ENCODE results near the gene ABHD17C. TPM values are rescaled to one million over a fixed set of nuclear protein-coding genes. Genes with fewer than 3 reads are reported as not detected.

ABHD17C gene
- total RNA-seq, 1 experiment from 2014 or later: 16.3 TPM

GRCh38 chr15:80667936-80668335 lies 27.2 kb upstream of the ABHD17C start:
- H3K4me1 ChIP-seq (ENCODE audit: control insufficient read depth, insufficient read depth, low read length): no peaks in the 10 kb centered on the region
- H3K36me3 ChIP-seq (ENCODE audit: control insufficient read depth, insufficient read depth, low read length): no peaks in the 10 kb centered on the region
- no peaks in the 10 kb centered on the region for H3K27me3 ChIP-seq (ENCODE audit: control insufficient read depth, insufficient read depth, low read length)
- CTCF ChIA-PET: no interaction called here
- POLR2A ChIA-PET: no interaction called here
- H3K4me3 ChIP-seq (ENCODE audit: low read depth in 2 of 2, low read length in 2 of 2): no peak overlapping the region
- in situ Hi-C loops (cut with HindIII; ENCODE audit: low pct_unique_long_range_greater_than_20kb, low sequenced_read_pairs) (no loop called here), intact Hi-C loops (cut with micrococcal nuclease; ENCODE audit: unreplicated experiment) (no loop called here)
- DNase-seq (ENCODE audit: low read depth, low spot score) (no peak), ATAC-seq (no peak)
- H3K9me3 ChIP-seq (ENCODE audit: control insufficient read depth, insufficient read depth, low read depth, low read length): no peaks in the 10 kb centered on the region
- no peak overlapping the region for H3K27ac ChIP-seq (ENCODE audit: low read length)
- no TSS peak for BruUV-seq (replicated peaks)
- no peak for TF ChIP-seq REST (IDR thresholded peaks at IDR 0.05; ENCODE audit: insufficient read depth in 1 of 2, low read depth in 2 of 2, low read length in 1 of 2)
- TF ChIP-seq SIN3A (IDR thresholded peaks at IDR 0.05; ENCODE audit: borderline replicate concordance, insufficient read depth, low read depth, low read length): no peak
- TF ChIP-seq TCF7L2 (IDR thresholded peaks at IDR 0.05; ENCODE audit: low read depth, low read length): no peak
- no peak for TF ChIP-seq CTCF (IDR thresholded peaks at IDR 0.05)

- Histone ChIP-seq H3K4me1 (ENCODE audit: control insufficient read depth, insufficient read depth, low read length) (no peaks in the 10 kb centered on the region), H3K4me3 (ENCODE audit: low read depth in 2 of 2, low read length in 2 of 2) (no peak overlapping the region), H3K27me3 (ENCODE audit: control insufficient read depth, insufficient read depth, low read length) (no peaks in the 10 kb centered on the region), H3K36me3 (ENCODE audit: control insufficient read depth, insufficient read depth, low read length) (no peaks in the 10 kb centered on the region), H3K9me3 (ENCODE audit: control insufficient read depth, insufficient read depth, low read depth, low read length) (no peaks in the 10 kb centered on the region), H3K27ac (ENCODE audit: low read length) (no peak overlapping the region)
- DNase-seq (ENCODE audit: low read depth, low spot score): no peak
- ChIA-PET POLR2A (no interaction called here), CTCF (no interaction called here)
- in situ Hi-C loops (cut with HindIII; ENCODE audit: low pct_unique_long_range_greater_than_20kb, low sequenced_read_pairs): no loop called here
- BruUV-seq (replicated peaks): no TSS peak
- TF ChIP-seq CTCF (IDR thresholded peaks at IDR 0.05) (no peak), POLR2AphosphoS5 (IDR thresholded peaks at IDR 0.05; ENCODE audit: low read depth, low read length) (no peak), SIN3A (IDR thresholded peaks at IDR 0.05; ENCODE audit: borderline replicate concordance, insufficient read depth, low read depth, low read length) (no peak), TCF7L2 (IDR thresholded peaks at IDR 0.05; ENCODE audit: low read depth, low read length) (no peak), REST (IDR thresholded peaks at IDR 0.05; ENCODE audit: insufficient read depth in 1 of 2, low read depth in 2 of 2, low read length in 1 of 2) (no peak)
- intact Hi-C loops (cut with micrococcal nuclease; ENCODE audit: unreplicated experiment): no loop called here
- no peak for ATAC-seq
Observed at GRCh38 chr15:80668546-80669236, 26.4 kb upstream of the ABHD17C start.
